ENCODE data around the gene GALNT6. TPM values are rescaled to one million over a fixed set of nuclear protein-coding genes. Genes with fewer than 3 reads are reported as not detected.

The GALNT6 gene
- total RNA-seq, 1 experiment from 2014 or later, result 73.0 TPM

GRCh38 chr12:51382173-51382572, 9.0 kb downstream of the GALNT6 start:
- Histone ChIP-seq H3K9me2 (ENCODE audit: insufficient read depth) (no peaks in the 10 kb centered on the region), H4K20me1 (ENCODE audit: insufficient read depth) (no peaks in the 10 kb centered on the region), H3K4me3 (no peak overlapping the region), H3K27me3 (ENCODE audit: insufficient read depth, low read depth) (no peaks in the 10 kb centered on the region), H3K4me1 (replicated peaks; ENCODE audit: insufficient read depth) (peaks cover 47% of the 10 kb centered on the region), H3K36me3 (ENCODE audit: low read depth) (peaks cover 53% of the 10 kb centered on the region), H3K79me2 (ENCODE audit: low read depth) (peaks cover 14% of the 10 kb centered on the region), H3F3A (ENCODE audit: insufficient read depth, low read depth) (peaks cover 35% of the 10 kb centered on the region), H3K27ac (no peak overlapping the region), H3K9me3 (ENCODE audit: insufficient read depth, low read depth) (no peaks in the 10 kb centered on the region), H3K4me2 (no peak overlapping the region), H2AFZ (no peak overlapping the region)
- POLR2A ChIA-PET (ENCODE audit: unreplicated experiment), result no interaction called here
- BruUV-seq (replicated peaks), result no TSS peak
- intact Hi-C loops (cut with micrococcal nuclease; ENCODE audit: unreplicated experiment), result no loop called here
- CTCF ChIA-PET, result no interaction called here
- DNase-seq, result no peak
- TF ChIP-seq CTCF (conservative IDR thresholded peaks at IDR 0.05) (no peak), EZH2 (IDR thresholded peaks at IDR 0.05; ENCODE audit: low read depth) (no peak)

- POLR2A ChIA-PET (ENCODE audit: unreplicated experiment), result interaction anchor here (0.6 kb wide), 1 partner anchor 89 kb away, joined by 6 read pairs; no protein-coding TSS in a partner anchor
- no TSS peak for BruUV-seq (replicated peaks)
- H3K36me3 ChIP-seq (ENCODE audit: low read depth), result peaks cover 53% of the 10 kb centered on the region
These were observed 9.8 kb downstream of the GALNT6 start for GRCh38 chr12:51381226-51382079.

GRCh38 chr12:51379571-51379970, 11.6 kb downstream of the GALNT6 start:
- Histone ChIP-seq H3K4me1 (replicated peaks; ENCODE audit: insufficient read depth) (peaks cover 21% of the 10 kb centered on the region), H3K36me3 (ENCODE audit: low read depth) (peaks cover 56% of the 10 kb centered on the region), H3K9me3 (ENCODE audit: insufficient read depth, low read depth) (no peaks in the 10 kb centered on the region), H3K27me3 (ENCODE audit: insufficient read depth, low read depth) (no peaks in the 10 kb centered on the region), H4K20me1 (ENCODE audit: insufficient read depth) (no peaks in the 10 kb centered on the region), H3K9me2 (ENCODE audit: insufficient read depth) (no peaks in the 10 kb centered on the region), H3K79me2 (ENCODE audit: low read depth) (no peaks in the 10 kb centered on the region; the same call in 1 of the 2 replicates), H3K27ac (no peak overlapping the region), H3K4me2 (no peak overlapping the region), H3F3A (ENCODE audit: insufficient read depth, low read depth) (peaks cover 10% of the 10 kb centered on the region), H2AFZ (no peak overlapping the region), H3K4me3 (no peak overlapping the region)
- TF ChIP-seq EZH2 (IDR thresholded peaks at IDR 0.05; ENCODE audit: low read depth) (no peak), CTCF (conservative IDR thresholded peaks at IDR 0.05) (no peak)
- CTCF ChIA-PET, result no interaction called here
- POLR2A ChIA-PET (ENCODE audit: unreplicated experiment), result no interaction called here
- DNase-seq, result no peak
- intact Hi-C loops (cut with micrococcal nuclease; ENCODE audit: unreplicated experiment), result no loop called here
- BruUV-seq (replicated peaks), result no TSS peak

More at GRCh38 chr12:51381226-51382079, 9.8 kb downstream of the GALNT6 start:
- Histone ChIP-seq H3K4me1 (replicated peaks; ENCODE audit: insufficient read depth) (peaks cover 40% of the 10 kb centered on the region), H3K27ac (no peak overlapping the region), H4K20me1 (ENCODE audit: insufficient read depth) (no peaks in the 10 kb centered on the region), H3K9me3 (ENCODE audit: insufficient read depth, low read depth) (no peaks in the 10 kb centered on the region), H3K9me2 (ENCODE audit: insufficient read depth) (no peaks in the 10 kb centered on the region), H3F3A (ENCODE audit: insufficient read depth, low read depth) (peaks cover 28% of the 10 kb centered on the region), H3K4me3 (no peak overlapping the region), H2AFZ (no peak overlapping the region), H3K27me3 (ENCODE audit: insufficient read depth, low read depth) (no peaks in the 10 kb centered on the region), H3K79me2 (ENCODE audit: low read depth) (peaks cover 13% of the 10 kb centered on the region), H3K4me2 (no peak overlapping the region)
- intact Hi-C loops (cut with micrococcal nuclease; ENCODE audit: unreplicated experiment), result no loop called here
- DNase-seq, result no peak
- TF ChIP-seq CTCF (conservative IDR thresholded peaks at IDR 0.05) (no peak), EZH2 (IDR thresholded peaks at IDR 0.05; ENCODE audit: low read depth) (no peak)
- CTCF ChIA-PET, result no interaction called here

Measured in PC-9 (cell line).